Astrocyte (in vitro differentiated cells and primary cell): Measurements from ENCODE around the gene IL1R2. TPM values are rescaled to one million over a fixed set of nuclear protein-coding genes. Genes with fewer than 3 reads are reported as not detected.

Experiments
- DNase-seq: peaks from one replicate; pipeline ENCODE4 v3.0.0-alpha.2; 2010; ENCODE audit warnings: low read depth
- FAIRE-seq: peaks from 2 replicates; lab custom pipeline; 2011; peaks lifted over from hg19 to GRCh38; lab: Jason Lieb, UNC
- H2AFZ ChIP-seq: 2 replicates; pipeline ENCODE4 v1.6.0; 2012; ENCODE audit warnings: low read depth, low read length, inconsistent platforms
- H3K27ac ChIP-seq: 2 replicates; pipeline ENCODE4 v1.5.1; 2011; ENCODE audit warnings: low read depth, low read length, inconsistent platforms
- H3K27me3 ChIP-seq: 2 replicates; pipeline ENCODE4 v1.6.0; 2011; ENCODE audit warnings: low read length, inconsistent platforms; ENCODE audit not compliant: insufficient read depth
- H3K36me3 ChIP-seq: 2 replicates; pipeline ENCODE4 v1.5.1; 2011; ENCODE audit warnings: low read length, inconsistent platforms; ENCODE audit not compliant: insufficient read depth
- H3K4me1 ChIP-seq: 2 replicates; pipeline ENCODE4 v1.5.1; 2011; ENCODE audit warnings: low read length, inconsistent platforms; ENCODE audit not compliant: insufficient read depth
- H3K4me2 ChIP-seq: 2 replicates; pipeline ENCODE4 v1.6.0; 2012; ENCODE audit warnings: low read length, inconsistent platforms
- H3K4me3 ChIP-seq: 2 replicates; pipeline ENCODE4 v1.5.1; 2011; ENCODE audit warnings: low read depth, mild to moderate bottlenecking, low read length, inconsistent platforms; ENCODE audit not compliant: insufficient read depth
- H3K79me2 ChIP-seq: 2 replicates; pipeline ENCODE4 v1.6.0; 2012; ENCODE audit warnings: mild to moderate bottlenecking, low read length, inconsistent platforms; ENCODE audit not compliant: insufficient read depth
- H3K9ac ChIP-seq: 2 replicates; pipeline ENCODE4 v1.6.0; 2012; ENCODE audit warnings: mild to moderate bottlenecking, low read length, inconsistent platforms
- H3K9me3 ChIP-seq: 2 replicates; pipeline ENCODE4 v1.5.1; 2012; ENCODE audit warnings: low read depth, mild to moderate bottlenecking, low read length, inconsistent platforms; ENCODE audit not compliant: insufficient read depth
- H4K20me1 ChIP-seq: 2 replicates; pipeline ENCODE4 v1.6.0; 2012; ENCODE audit warnings: low read length, inconsistent platforms; ENCODE audit not compliant: insufficient read depth
- H3K27ac Mint-ChIP-seq: one replicate; pipeline ENCODE4 v1.8.0; 2021; ENCODE audit warnings: mild to moderate bottlenecking, mixed read lengths; ENCODE audit not compliant: unreplicated experiment
- H3K27me3 Mint-ChIP-seq: one replicate; pipeline ENCODE4 v1.8.0; 2021; ENCODE audit warnings: low read depth, mixed read lengths; ENCODE audit not compliant: unreplicated experiment
- H3K36me3 Mint-ChIP-seq: one replicate; pipeline ENCODE4 v1.8.0; 2021; ENCODE audit warnings: low read depth, mixed read lengths; ENCODE audit not compliant: unreplicated experiment
- H3K4me1 Mint-ChIP-seq: one replicate; pipeline ENCODE4 v1.8.0; 2021; ENCODE audit warnings: low read depth, mixed read lengths; ENCODE audit not compliant: unreplicated experiment
- H3K4me3 Mint-ChIP-seq: one replicate; pipeline ENCODE4 v1.8.0; 2021; ENCODE audit warnings: mild to moderate bottlenecking, moderate library complexity, mixed read lengths; ENCODE audit not compliant: unreplicated experiment
- H3K9me3 Mint-ChIP-seq: one replicate; pipeline ENCODE4 v1.8.0; 2021; ENCODE audit warnings: mild to moderate bottlenecking, mixed read lengths; ENCODE audit not compliant: unreplicated experiment
- CTCF ChIP-seq: IDR thresholded peaks from 2 replicates; pipeline ENCODE4 v1.5.1; 2011; ENCODE audit warnings: low read depth, mild to moderate bottlenecking, inconsistent platforms, low read length, moderate library complexity; ENCODE audit not compliant: insufficient read depth
- EZH2 ChIP-seq: IDR thresholded peaks from 2 replicates; pipeline ENCODE4 v1.6.1; 2012; ENCODE audit warnings: mild to moderate bottlenecking, low read length, inconsistent platforms; ENCODE audit not compliant: insufficient read depth
- total RNA-seq: library from RNA; stranded (reverse); gene quantifications from 2 replicates; pipeline ENCODE4 v1.2.1, GENCODE V29; 2021

The IL1R2 gene
- total RNA-seq, 1 donor from 2014 or later: 0.34 TPM

- no peak overlapping the region for H3K4me2 ChIP-seq
- H3K4me1 ChIP-seq: no peaks in the 10 kb centered on the region
- H3K27me3 Mint-ChIP-seq: no peaks in the 10 kb centered on the region
- no peaks in the 10 kb centered on the region for H3K36me3 Mint-ChIP-seq
- no peak overlapping the region for H3K9ac ChIP-seq
- no peaks in the 10 kb centered on the region for H3K9me3 ChIP-seq
- no peak for TF ChIP-seq CTCF
- TF ChIP-seq EZH2: no peak
- no peaks in the 10 kb centered on the region for H3K36me3 ChIP-seq
- H3K27me3 ChIP-seq: no peaks in the 10 kb centered on the region
- no peak overlapping the region for H3K4me3 Mint-ChIP-seq
- no peaks in the 10 kb centered on the region for H3K79me2 ChIP-seq
- H3K27ac ChIP-seq: no peak overlapping the region
- H2AFZ ChIP-seq: no peak overlapping the region
- no peak overlapping the region for H3K27ac Mint-ChIP-seq
- no peak overlapping the region for H3K4me3 ChIP-seq
- peaks cover 6% of the 10 kb centered on the region for H3K4me1 Mint-ChIP-seq
- FAIRE-seq: no peak
- no peak for DNase-seq
- H3K9me3 Mint-ChIP-seq: no peaks in the 10 kb centered on the region
- H4K20me1 ChIP-seq: no peaks in the 10 kb centered on the region
These were observed 81.5 kb downstream of the IL1R2 start for GRCh38 chr2:102073168-102073724.

DNA sequence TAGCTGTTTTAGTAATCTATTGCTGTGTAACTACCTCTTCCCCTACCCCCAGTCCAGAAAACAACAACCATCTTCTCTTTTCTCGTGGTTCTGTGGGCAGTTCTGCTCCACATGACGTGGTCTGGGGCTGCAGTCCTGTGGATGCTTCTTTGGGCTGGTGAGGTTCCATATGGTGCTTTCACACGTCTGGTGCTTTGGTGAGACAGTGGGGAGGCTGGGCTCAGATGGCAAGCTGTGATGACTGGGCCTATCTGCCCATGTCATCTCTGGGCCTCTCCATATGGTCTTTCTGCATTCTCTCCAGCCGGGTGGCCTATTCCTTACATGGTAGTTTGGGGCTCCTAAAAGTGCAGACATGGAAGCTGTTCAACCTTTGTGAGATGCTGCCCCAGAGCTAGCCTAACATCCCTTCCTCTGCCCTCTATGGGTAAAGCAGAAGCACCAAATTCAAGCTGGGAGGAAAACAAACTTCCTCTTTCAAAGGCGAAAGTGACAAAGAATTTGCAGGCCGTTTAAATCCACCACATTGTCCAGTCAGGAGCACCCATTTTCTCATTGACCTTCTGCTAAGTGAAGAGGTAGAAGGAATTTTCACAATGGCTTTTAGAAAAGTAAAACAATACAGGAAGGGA, 82.5 kb downstream of the IL1R2 start:
- H3K9me3 ChIP-seq: no peaks in the 10 kb centered on the region
- H3K4me3 Mint-ChIP-seq: no peak overlapping the region
- no peak for TF ChIP-seq EZH2
- TF ChIP-seq CTCF: no peak
- H3K27me3 Mint-ChIP-seq: no peaks in the 10 kb centered on the region
- DNase-seq (no peak), FAIRE-seq (no peak)
- no peaks in the 10 kb centered on the region for H4K20me1 ChIP-seq
- H3K27ac Mint-ChIP-seq: no peak overlapping the region
- no peaks in the 10 kb centered on the region for H3K79me2 ChIP-seq
- peaks cover 6% of the 10 kb centered on the region for H3K4me1 Mint-ChIP-seq
- no peaks in the 10 kb centered on the region for H3K4me1 ChIP-seq
- no peaks in the 10 kb centered on the region for H3K9me3 Mint-ChIP-seq
- H3K9ac ChIP-seq: no peak overlapping the region
- no peak overlapping the region for H2AFZ ChIP-seq
- H3K4me2 ChIP-seq: no peak overlapping the region
- no peaks in the 10 kb centered on the region for H3K27me3 ChIP-seq
- no peak overlapping the region for H3K4me3 ChIP-seq
- H3K36me3 ChIP-seq: no peaks in the 10 kb centered on the region
- no peak overlapping the region for H3K27ac ChIP-seq
- H3K36me3 Mint-ChIP-seq: no peaks in the 10 kb centered on the region

DNA sequence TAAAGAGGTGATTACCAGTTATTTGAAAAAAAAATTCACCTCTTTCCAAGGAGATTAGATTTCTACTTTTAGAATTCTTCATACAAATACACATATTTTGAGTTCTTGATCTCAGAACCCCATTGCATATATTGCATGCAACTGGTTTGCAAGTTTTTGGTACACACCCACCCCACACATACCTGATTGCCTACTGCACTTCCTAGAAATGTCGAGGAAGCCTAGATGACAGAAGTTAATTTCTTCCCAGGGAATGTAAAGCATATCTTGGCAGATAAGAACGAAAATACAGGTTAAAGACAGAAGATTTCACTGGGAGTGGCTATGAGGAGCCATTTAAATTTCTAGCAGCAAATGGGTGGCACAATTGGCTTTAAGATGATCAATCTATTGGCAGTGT, 83.7 kb downstream of the IL1R2 start:
- Histone ChIP-seq H3K4me2 (no peak overlapping the region), H2AFZ (no peak overlapping the region), H3K27me3 (no peaks in the 10 kb centered on the region)

More for the DNA sequence above, 83.7 kb downstream of the IL1R2 start:
- H3K4me1 Mint-ChIP-seq: peaks cover 10% of the 10 kb centered on the region
- Histone ChIP-seq H3K9ac (no peak overlapping the region), H3K36me3 (no peaks in the 10 kb centered on the region), H3K27ac (no peak overlapping the region), H3K79me2 (no peaks in the 10 kb centered on the region), H3K4me3 (no peak overlapping the region), H3K9me3 (no peaks in the 10 kb centered on the region), H4K20me1 (no peaks in the 10 kb centered on the region), H3K4me1 (no peaks in the 10 kb centered on the region)
- no peak for DNase-seq
- no peaks in the 10 kb centered on the region for H3K27me3 Mint-ChIP-seq
- H3K36me3 Mint-ChIP-seq: no peaks in the 10 kb centered on the region
- H3K9me3 Mint-ChIP-seq: no peaks in the 10 kb centered on the region
- H3K27ac Mint-ChIP-seq: no peak overlapping the region
- TF ChIP-seq EZH2 (no peak), CTCF (no peak)
- FAIRE-seq: no peak
- no peak overlapping the region for H3K4me3 Mint-ChIP-seq
